HT1080 (cell line): ENCODE measurements around the gene ELP4. TPM values are rescaled to one million over a fixed set of nuclear protein-coding genes. Genes with fewer than 3 reads are reported as not detected.
"Not testable (repeated sequence)": the region's sequence is repeated elsewhere in the genome, so short reads cannot be mapped to it uniquely, and the experiment has no call there.

Experiments used
- DNase-seq: peaks from one replicate; pipeline ENCODE4 v3.0.0-alpha.2; 2015; ENCODE audit warnings: low read depth
- total RNA-seq: library from RNA; depleted of rRNA; stranded (reverse); fragments of >200 nt; shearing (Covaris generic); gene quantifications from 2 replicates; pipeline ENCODE4 v1.2.3, GENCODE V29; 2014

The ELP4 gene
- total RNA-seq, 1 experiment from 2014 or later = 19.7 TPM

DNA sequence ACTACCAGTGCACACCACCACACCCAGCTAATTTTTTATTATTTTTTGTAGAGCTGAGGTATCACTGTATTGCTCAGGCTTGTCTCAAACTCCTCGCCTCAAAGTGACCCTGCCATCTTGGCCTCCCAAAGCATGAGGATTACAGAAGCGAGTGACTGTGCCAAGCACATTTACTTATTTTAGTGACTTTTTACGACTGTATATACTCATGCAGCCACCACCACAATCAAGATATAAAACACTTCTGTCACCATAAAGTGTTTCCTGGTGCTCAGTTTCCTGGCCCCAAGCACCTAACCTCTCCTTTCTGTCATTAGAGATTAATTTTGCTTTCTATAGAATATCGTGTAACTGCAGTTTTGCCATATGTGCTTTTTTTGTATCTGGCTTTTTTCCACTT is 25.9 kb downstream of the ELP4 start:
- DNase-seq = no peak

- no peak for DNase-seq
Measured at GRCh38 chr11:31542862-31543261, 33.3 kb downstream of the ELP4 start.

GRCh38 chr11:31555938-31556337 is 46.4 kb downstream of the ELP4 start:
- no peak for DNase-seq

- DNase-seq = no peak
Measured at GRCh38 chr11:31558001-31558400, 48.4 kb downstream of the ELP4 start.

- no peak for DNase-seq
Measured at GRCh38 chr11:31560842-31561476, 51.4 kb downstream of the ELP4 start.

- DNase-seq = not testable (repeated sequence)
Measured at GRCh38 chr11:31564517-31564916, 55.0 kb downstream of the ELP4 start.

DNA sequence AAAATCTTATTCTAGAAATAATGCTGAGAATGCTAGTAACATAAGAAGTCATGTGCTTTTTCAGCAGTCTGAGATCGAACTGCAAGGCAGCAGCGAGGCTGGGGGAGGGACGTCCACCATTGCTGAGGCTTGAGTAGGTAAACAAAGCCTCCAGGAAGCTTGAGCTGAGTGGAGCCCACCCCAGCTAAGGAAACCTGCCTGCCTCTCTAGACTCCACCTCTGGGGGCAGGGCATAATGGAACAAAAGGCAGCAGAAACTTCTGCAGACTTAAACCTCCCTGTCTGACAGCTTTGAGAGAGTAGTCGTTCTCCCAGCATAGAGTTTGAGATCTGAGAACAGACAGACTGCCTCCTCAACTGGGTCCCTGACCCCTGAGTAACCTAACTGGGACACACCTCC is 64.6 kb downstream of the ELP4 start:
- not testable (repeated sequence) for DNase-seq

DNA sequence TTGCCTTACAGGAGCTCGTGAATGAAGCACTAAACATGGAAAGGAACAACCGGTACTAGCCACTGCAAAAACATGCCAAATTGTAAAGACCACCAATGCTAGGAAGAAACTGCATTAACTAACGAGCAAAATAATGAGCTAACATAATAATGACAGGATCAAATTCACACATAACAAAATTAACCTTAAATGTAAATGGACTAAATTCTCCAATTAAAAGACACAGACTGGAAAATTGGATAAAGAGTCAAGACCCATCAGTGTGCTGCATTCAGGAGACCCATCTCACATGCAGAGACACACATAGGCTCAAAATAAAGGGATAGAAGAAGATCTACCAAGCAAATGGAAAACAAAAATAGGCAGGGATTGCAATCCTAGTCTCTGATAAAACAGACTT is 66.2 kb downstream of the ELP4 start:
- DNase-seq = not testable (repeated sequence)

DNA sequence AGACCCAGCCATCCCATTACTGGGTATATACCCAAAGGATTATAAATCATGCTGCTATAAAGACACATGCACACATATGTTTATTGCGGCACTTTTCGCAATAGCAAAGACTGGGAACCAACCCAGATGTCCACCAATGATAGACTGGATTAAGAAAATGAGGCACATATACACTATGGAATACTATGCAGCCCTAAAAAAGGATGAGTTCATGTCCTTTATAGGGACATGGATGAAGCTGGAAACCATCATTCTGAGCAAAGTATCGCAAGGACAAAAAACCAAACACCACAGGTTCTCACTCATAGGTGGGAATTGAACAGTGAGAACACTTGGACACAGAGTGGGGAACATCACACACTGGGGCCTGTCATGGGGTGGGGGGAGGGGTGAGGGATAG is 69.8 kb downstream of the ELP4 start:
- DNase-seq = not testable (repeated sequence)

DNA sequence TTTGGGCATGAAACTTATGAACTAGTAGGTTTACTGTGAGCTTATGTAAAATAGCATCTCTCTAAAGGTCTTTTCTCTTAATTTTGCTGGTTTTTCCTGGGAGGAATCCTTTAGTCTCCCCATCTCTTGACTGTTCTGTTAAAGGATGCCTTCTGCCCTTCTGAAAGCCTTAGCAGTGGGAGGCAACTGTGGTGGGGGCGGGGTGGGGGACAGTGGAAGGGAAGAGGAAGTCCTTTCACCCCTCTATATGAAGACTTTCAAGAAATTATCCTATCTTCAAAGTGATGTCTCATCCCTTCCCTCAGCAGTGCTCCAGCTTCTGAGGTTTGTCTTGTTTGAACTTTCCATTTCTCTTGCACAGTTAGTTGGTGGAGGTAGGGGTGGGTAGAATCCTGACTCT is 73.1 kb downstream of the ELP4 start:
- DNase-seq = no peak

DNA sequence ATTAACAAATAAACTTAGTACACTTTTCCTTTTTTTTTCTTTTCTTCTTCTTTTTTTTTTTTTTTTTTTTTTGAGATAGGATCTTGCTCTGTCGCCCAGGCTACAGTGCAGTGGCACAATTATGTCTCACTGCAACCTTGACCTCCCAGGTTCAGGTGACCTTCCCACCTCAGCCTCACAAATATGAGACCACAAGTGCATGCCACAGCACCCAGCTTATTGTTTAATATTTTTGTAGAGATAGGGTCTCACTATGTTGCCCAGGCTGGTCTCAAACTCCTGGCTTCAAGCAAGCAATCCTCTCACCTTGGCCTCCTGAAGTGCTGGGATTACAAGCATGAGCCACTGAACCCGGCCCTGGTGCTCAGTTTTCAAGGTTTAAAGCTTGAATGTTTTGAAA is 88.9 kb downstream of the ELP4 start:
- no peak for DNase-seq

GRCh38 chr11:31601635-31602282 is 92.2 kb downstream of the ELP4 start:
- DNase-seq = no peak

DNA sequence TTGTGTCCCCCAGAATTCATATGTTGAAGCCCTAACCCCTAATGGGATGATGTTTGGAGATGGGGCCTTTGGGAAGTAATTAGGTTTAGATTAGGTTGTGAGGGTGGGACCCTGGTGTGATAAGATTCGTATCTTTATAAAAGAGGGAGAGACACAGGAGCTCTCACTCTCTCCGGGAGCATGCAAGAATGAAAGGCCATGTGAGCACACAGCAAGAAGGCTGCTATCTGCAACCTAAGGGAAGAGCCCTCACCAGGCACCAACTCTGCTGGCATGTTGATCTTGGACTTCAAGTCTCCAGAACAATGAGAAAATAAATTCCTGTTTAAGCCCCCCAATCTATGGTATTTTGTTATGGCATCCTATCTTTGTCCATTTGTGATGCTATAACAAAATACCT is 97.3 kb downstream of the ELP4 start:
- no peak for DNase-seq

DNA sequence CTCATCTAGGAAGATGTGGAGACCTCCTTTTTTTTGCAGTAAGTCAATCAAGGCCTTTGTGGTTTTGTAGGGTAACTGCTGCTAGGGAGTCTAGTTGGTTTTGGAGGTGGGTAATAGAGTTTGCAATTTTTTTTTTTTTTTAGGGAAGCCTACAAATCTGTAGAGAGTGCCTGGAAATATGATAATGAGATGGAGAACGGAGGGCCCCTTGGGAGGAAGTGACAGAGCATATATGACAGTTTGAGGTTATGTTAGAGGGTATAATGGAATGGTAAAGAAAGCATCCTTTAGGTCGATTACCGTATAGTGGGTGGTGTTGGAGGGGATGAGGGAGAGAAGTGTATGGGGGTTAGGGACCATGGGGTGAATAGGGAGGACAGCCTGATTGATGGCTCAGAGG is 98.3 kb downstream of the ELP4 start:
- DNase-seq = no peak

- no peak for DNase-seq
Measured at GRCh38 chr11:31608995-31609394, 99.4 kb downstream of the ELP4 start.

- DNase-seq = no peak
Measured at GRCh38 chr11:31610544-31610943, 101.0 kb downstream of the ELP4 start.

- DNase-seq = no peak
Measured at GRCh38 chr11:31617246-31617645, 107.7 kb downstream of the ELP4 start.

- DNase-seq = no peak
Measured at GRCh38 chr11:31619980-31620379, 110.4 kb downstream of the ELP4 start.

DNA sequence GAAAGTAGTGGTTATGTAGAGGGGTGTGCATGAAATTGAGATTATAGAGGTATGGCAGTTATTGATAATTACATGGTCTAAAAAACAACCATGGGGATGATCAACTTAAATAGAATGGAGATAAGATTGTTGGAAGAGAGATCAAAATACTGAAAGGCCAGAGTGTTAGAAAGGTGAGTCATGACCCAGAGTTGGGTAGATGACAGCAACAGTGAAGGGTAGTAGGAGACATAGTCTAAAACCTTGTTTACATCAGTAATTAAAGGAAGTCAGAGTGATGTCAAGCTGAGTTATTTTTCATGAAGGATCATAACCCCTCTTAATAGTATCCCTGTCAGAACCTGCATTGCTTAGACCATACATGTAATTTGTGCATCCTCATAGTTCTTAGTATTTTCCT is 110.9 kb downstream of the ELP4 start:
- DNase-seq = no peak

DNA sequence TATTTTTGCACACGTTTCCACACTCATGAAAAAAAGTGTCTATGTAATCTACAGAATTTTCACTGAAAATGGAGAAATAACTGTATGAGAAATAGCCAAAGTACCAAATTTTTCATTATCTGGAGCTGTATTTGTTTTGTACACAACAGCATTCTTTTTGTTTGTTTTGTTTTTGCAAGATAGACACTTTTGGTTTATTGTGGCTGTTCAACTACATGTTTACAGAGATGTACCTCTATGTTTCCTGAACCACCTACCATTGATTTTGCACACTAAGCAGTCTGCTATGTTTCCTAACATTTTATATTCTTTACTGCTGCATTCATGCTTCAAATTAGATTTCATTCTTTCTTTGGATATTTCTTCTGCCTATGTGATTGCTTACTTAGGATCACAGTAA is 116.3 kb downstream of the ELP4 start:
- no peak for DNase-seq

DNA sequence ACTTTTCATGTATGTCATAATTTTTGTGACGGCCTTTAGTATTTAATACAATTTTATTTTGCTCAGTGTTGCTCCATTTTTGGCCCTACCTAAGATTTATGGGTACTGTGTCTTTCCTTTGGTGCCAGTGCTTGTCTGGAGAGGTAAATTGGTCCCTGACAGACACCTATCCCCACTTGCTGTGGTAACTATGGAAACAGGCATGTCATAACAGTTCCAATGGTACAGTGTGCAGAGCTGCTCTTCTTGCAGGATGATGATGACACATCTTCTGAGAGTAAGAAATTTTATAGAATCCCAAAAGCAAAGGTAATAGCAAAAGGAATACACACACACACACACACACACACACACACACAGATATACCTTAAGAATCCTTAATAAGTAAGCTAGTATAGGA is 118.5 kb downstream of the ELP4 start:
- DNase-seq = no peak

- DNase-seq = no peak
Measured at GRCh38 chr11:31636983-31637382, 127.4 kb downstream of the ELP4 start.

DNA sequence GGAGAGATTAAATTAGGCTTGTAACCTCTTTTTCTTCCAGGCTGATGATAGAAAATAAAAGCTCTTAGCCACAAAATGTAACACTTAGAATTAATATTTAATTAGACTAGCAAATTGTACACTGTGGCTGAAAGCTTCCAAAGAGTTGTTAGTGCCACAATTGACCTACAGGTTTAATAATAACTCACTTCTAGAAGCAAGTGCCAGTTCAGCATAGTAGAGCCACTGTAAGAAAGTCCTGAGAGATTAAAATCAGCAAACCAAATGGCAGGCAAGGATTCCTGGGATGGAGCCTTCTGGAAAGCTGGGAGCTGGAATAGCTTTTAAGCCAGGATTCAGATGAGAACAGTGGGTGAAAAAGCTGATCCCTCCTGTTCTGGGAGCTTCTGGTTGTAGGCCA is 131.0 kb downstream of the ELP4 start:
- DNase-seq = no peak
